NCI-H524 treated with DMSO at 0.1 percent for 48 hours (cell line): ENCODE results near the gene CLDN9.
"Not testable (repeated sequence)": the region's sequence is repeated elsewhere in the genome, so short reads cannot be mapped to it uniquely, and the experiment has no call there.

ENCODE experiments used
- DNase-seq: peaks from one replicate; lab custom pipeline; 2025; lab: John Stamatoyannopoulos, UW

Gene CLDN9

DNA sequence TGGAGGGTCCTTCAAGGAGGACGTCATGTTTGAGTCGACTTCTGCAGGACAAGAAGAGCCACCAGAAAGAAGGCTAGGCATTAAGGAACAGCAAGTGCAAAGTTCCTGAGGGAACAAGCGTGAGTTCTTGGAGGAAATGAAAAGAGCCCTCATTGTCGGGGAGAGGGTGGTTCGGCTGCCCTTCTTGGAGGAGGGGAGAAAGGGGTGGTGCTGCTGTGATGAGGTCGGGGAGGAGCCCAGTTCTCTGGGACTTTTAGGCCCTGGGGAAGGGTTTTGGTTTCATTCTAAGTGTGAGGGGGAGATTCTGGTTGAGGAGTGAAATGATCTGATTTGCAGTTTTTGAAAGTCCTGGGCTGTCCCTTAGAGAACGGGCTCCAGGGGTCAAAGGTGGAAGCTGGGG lies 19.9 kb downstream of the CLDN9 start:
- DNase-seq = no peak

- no peak for DNase-seq
These were observed 22.7 kb downstream of the CLDN9 start for GRCh38 chr16:3035289-3035971.

DNA sequence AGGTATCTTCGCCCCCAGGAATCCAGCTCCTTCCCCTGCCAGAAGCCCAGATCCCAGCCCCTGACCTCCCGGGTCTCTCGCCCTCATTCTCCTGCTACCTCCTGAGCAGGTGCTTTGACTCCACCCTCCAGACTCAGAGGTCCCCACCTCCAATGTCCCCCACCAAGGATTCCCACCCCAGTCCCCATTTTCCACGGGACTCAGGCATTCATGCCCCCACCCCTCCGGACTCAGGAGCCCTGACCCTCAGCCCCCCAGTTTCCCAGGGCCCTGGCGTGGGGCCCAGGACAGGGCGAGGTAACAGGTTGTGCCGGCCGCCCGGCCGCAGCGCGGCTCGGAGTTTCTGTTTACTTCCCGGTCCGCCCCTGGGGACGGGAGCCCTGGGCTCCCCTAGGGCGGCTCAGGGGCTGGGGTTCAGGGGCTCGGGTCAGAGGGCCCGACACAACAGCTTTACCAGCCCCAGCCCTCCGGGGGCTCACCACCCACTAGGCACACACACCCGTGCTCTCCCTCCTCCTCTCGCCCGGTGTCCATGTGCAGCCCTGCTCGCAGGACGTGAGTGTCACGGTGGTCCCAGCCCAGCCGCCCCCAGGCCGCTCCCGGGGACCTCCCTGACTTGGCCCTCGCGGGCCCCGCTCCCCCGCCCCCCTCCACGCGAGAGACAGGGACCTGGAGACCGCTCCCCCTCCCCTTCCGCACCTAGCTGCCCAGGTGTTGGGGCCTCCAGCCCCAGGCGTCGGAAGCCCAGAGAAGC lies 23.4 kb downstream of the CLDN9 start:
- no peak for DNase-seq

- no peak for DNase-seq
These were observed 24.1 kb downstream of the CLDN9 start, which contains the start of gene BICDL2 for GRCh38 chr16:3036726-3037315. Gene BICDL2, minus strand, starts transcription at chr16:3036944. Its CDS starts 1,448 bp downstream, at chr16:3035496.

GRCh38 chr16:3038256-3038655 lies 25.5 kb downstream of the CLDN9 start:
- no peak for DNase-seq

- no peak for DNase-seq
These were observed 26.2 kb downstream of the CLDN9 start for GRCh38 chr16:3038896-3039295.

DNA sequence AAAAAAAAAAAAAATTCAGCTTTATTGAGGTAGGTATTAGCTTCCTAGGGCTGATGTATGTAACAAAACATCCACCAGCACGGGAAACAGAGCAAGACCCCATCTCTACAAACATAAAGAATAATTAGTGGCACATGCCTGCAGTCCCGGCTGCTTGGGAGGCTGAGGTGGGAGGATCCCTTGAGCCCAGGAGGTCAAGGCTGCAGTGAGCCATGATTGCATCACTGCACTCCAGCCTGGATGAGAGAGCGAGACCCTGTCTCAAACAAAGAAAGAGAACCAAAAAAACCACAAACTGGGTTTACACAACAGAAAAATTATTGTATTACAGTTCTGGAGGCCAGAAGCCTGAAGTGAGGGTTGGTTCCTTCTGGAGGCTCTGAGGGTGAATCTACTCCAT lies 29.7 kb downstream of the CLDN9 start:
- no peak for DNase-seq

- DNase-seq = no peak
These were observed 32.0 kb downstream of the CLDN9 start for GRCh38 chr16:3044708-3045107.

- no peak for DNase-seq
These were observed 33.3 kb downstream of the CLDN9 start, which contains the start of gene MMP25 for GRCh38 chr16:3045758-3046640. Gene MMP25, plus strand, starts transcription at chr16:3046561. Its CDS starts 357 bp downstream, at chr16:3046918.

- DNase-seq = no peak
These were observed 34.1 kb downstream of the CLDN9 start for GRCh38 chr16:3046641-3047386.

- no peak for DNase-seq
These were observed 34.6 kb downstream of the CLDN9 start for GRCh38 chr16:3047387-3047720.

DNA sequence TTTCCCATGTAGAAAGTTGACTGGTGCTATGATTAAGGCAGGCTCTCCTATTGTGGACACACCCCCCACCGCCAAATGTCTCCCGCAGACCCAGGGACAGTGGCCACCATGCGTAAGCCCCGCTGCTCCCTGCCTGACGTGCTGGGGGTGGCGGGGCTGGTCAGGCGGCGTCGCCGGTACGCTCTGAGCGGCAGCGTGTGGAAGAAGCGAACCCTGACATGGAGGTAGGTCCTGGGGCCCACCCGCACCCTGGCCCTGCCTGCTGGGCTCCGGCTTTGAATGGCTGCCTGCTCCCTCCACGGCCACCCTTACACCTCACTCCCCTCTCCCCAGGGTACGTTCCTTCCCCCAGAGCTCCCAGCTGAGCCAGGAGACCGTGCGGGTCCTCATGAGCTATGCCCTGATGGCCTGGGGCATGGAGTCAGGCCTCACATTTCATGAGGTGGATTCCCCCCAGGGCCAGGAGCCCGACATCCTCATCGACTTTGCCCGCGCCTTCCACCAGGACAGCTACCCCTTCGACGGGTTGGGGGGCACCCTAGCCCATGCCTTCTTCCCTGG lies 37.3 kb downstream of the CLDN9 start:
- DNase-seq = no peak

DNA sequence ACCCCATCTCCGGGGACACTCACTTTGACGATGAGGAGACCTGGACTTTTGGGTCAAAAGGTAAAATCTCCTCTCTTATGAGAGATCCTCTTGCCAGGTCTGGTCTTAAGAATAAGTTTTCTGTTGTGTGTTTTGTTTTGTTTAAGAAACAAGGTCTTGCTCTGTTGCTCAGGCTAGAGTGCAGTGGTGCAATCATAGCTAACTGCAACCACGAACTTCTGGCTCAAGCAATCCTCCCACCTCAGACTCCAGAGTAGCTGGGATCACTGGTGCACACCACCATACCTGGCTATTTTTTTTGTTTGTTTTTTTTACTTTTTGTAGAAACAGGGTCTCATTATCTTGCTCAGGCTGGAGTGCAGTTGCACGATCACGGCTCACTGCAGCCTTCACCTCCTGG lies 37.8 kb downstream of the CLDN9 start:
- no peak for DNase-seq

DNA sequence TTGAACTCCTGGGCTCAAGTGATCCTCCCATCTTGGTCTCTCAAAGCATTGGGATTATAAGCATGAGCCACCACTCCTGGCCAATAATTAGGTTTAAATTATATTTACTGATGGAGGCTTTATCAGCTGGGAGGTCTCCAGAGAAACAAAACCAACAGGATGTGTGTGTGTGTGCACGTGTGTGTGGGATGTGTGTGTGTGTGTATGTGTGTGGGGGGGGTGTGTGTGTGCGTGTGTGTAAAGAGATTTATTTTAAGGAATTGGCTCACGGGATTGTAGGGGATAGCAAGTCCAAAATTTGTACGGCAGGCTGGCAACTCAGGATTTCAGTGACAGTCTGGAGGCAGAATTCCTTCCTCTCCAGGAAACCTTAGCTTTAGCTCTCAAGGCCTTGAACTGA lies 38.3 kb downstream of the CLDN9 start:
- no peak for DNase-seq

DNA sequence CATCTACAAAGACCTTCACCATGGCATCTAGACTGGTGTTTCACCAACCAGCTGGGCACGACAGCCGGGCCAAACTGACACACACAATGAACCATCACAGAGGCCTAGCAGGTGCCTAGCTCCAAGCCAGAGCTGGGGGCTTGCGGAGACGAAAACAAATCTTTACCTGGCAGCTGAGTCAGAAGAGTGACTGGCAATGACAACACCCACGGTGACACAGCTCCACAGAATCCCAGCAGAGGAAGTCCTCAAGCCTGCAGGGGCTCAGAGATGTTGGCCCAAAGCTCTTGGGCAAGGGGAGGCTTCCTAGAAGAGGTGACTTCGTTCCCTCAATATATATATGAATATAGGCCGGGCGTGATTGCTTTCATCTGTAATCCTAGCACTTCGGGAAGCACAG lies 38.8 kb downstream of the CLDN9 start:
- DNase-seq = no peak

- not testable (repeated sequence) for DNase-seq
These were observed 40.0 kb downstream of the CLDN9 start for GRCh38 chr16:3052571-3053329.

- DNase-seq = not testable (repeated sequence)
These were observed 40.6 kb downstream of the CLDN9 start for GRCh38 chr16:3053330-3053710.

DNA sequence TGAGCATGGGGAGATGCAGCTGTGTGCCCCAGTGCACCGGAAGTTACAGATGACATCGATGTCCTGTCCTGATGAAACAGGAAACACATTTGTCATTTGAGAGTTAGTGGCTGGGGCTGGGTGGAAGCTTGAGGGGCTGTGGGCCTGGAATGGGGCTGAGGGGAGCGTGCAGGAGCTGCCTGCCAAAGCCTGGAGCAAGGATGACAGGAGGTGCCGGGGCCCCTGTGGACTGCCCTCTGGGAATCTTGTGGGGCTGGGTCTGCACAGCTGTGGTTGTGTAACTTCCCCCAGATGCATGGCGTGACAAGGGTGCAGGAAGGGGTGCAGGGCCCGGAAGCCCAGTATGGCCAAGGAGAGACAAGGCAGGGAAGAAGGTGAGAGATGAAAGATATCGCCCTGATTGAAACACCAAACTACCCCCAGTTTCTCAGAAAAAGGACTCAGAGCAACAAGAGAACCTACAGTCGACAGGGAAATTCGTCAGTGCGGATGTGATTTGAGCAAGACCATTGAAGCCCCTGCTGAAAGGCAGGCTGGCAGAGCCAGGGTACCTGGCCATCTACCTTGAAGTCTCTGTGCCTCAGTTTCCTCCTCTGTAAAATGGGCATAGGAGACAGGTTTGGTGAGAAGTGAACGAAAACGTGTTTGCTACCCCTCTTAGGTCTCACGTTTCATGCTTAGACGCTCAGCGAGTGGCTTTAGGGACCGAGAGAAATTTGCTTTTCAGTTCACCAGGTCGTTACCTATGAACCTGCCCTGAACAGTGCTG lies 42.4 kb downstream of the CLDN9 start:
- DNase-seq = no peak

- not testable (repeated sequence) for DNase-seq
These were observed 43.0 kb downstream of the CLDN9 start for GRCh38 chr16:3055734-3056115.
